HS-27A (cell line): ENCODE data around the gene USP40.
"Not testable (repeated sequence)": the region's sequence is repeated elsewhere in the genome, so short reads cannot be mapped to it uniquely, and the experiment has no call there.

Experiments
- DNase-seq: peaks from one replicate; pipeline ENCODE4 v3.0.0-alpha.2; 2012; ENCODE audit warnings: low read depth, missing footprints

Gene USP40

DNA sequence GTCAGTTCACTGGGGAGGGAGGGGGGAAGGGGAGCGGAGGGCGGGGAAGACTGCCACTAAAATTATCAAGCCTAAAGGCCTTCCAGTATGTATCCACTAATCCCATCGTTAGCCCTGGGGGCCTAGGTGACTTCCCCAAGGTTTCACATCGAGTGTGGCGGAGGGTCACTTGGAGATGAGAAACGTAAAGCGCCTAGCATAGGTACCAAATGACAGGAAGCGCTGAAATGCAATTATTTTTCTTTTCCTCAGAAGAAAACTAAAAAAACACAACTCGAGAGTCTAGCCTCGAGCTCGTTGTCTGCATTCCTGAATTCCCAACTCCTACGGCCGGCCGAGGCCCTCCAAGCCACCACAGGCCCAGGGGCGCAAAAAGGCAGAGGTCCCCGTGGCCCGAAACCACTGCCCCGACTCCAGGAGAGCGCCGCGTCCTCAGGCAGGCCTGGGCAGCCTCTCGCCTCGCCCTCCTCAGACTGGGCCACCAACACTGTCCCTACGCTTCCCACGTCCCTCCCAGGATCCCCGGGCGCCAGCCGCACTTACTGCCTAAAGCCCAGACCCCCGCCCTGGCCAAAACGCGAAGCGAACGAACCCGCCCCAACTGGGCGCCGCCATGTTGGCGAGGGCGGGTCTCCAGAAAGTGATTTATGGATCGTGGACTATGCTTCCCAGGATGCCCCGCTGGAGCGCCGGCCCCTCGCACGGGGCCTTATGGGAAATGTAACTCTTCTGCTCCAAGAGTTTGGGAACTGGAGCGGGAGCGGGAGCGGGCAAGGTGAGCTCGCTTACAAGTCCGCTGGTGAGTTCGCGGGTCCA is at the start of gene USP40:
Gene USP40, minus strand, starts transcription at position 642 of the 816 bp plus-strand sequence. CDS start 1,228 bp downstream, outside the sequence.
- no peak for DNase-seq

DNA sequence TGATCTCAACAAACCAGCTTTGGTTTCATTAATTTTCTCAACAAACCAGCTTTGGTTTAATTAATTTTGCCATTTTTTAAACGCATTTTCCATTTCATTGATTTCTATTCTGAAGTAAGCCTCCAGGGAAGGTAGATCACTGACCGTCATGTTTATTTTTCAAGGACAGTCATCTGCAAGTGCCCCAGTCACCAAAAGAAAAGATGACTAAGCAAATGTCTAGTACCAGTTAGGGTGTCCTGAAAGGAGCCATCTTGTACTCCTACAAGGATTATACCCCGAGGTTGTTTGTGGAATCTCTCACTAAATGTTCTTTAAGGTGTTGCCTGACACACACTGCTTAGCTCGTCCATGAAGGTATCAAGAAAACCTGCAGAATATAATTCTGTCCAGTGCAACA is 44.7 kb upstream of the USP40 start:
- DNase-seq: no peak

DNA sequence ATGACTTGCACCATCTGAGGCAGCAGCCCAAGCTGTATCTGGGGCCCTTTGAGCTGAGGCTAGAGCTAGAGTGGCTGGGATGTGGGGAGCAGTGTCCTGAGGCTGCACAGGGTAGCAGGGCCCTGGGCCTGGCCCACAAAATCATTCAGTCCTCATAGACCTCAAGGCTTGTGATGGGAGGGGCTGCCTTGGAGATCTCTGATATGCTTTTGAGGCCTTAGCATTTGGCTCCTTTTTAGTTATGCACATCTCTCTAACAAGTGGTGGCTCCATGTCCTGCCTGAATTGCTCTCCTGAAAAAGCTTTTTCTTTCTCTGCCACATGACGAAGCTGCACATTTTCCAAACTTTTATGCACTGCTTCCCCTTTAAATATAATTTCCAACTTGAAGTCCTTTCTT is 39.1 kb upstream of the USP40 start:
- no peak for DNase-seq

DNA sequence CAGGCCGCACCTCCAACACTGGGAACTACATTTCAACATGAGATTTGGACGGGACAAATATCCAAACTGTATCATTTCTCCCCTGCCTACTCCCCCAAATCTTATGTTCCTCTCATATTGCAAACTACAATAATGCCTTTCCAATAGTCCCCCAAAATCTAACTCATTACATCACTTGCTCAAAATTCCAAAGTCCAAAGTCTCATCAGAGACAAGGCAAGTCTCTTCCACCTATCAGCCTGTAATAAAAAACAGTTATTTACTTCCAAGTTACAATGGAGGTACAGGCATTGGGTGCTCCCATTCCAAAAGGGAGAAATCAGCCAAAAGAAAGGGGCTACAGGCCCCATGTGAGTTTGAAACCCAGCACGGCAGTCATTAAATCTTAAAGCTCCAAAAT is 38.2 kb upstream of the USP40 start:
- no peak for DNase-seq

GRCh38 chr2:233603520-233603919 is 36.9 kb upstream of the USP40 start:
- DNase-seq: no peak

- DNase-seq: no peak
Observed at GRCh38 chr2:233602076-233602475, 35.5 kb upstream of the USP40 start.

GRCh38 chr2:233600386-233600785 is 33.8 kb upstream of the USP40 start:
- DNase-seq: no peak

- DNase-seq: no peak
Observed at GRCh38 chr2:233598952-233599351, 32.4 kb upstream of the USP40 start.

GRCh38 chr2:233597522-233597921 is 30.9 kb upstream of the USP40 start:
- DNase-seq: no peak

DNA sequence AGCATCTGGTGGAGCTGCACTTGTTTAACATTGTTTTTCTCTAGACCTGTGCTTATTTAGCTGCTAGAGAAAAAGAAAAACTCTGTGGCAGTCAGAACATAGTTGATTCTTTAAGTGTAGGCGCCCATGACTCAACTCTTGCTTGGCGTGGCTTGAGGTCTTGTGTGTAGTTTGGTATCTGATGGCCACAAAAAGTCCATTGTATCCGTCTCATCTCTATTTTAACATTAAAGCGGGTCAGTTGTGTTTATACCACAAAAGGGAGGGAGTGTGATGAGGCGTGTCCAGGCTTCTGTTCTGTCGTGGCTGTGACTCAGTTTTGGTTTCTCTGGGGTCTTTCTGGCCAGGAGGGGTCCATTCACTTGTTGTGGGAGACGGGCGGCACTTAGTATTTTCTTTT is 26.6 kb upstream of the USP40 start:
- no peak for DNase-seq

- not testable (repeated sequence) for DNase-seq
Observed at GRCh38 chr2:233592706-233593105, 26.1 kb upstream of the USP40 start.

GRCh38 chr2:233588400-233588799 is 21.8 kb upstream of the USP40 start:
- no peak for DNase-seq

DNA sequence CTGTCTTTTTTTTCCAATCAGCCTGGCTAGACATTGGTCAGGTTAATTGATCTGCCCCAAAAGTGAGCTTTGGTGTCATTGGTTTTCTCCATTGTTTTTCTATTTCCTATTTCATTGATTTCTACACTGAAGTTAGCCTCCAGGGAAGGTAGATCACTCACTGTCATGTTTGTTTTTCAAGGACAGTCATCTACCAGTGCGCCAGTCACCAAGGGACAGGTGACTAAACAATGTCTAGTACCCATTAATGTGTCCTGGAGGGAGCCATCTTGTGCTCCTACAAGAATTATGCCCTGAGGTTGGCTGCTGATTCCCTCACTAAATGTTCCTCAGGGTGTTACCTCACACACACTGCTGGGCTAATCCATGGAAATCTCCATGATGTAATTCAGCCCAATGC is 17.6 kb upstream of the USP40 start:
- no peak for DNase-seq

DNA sequence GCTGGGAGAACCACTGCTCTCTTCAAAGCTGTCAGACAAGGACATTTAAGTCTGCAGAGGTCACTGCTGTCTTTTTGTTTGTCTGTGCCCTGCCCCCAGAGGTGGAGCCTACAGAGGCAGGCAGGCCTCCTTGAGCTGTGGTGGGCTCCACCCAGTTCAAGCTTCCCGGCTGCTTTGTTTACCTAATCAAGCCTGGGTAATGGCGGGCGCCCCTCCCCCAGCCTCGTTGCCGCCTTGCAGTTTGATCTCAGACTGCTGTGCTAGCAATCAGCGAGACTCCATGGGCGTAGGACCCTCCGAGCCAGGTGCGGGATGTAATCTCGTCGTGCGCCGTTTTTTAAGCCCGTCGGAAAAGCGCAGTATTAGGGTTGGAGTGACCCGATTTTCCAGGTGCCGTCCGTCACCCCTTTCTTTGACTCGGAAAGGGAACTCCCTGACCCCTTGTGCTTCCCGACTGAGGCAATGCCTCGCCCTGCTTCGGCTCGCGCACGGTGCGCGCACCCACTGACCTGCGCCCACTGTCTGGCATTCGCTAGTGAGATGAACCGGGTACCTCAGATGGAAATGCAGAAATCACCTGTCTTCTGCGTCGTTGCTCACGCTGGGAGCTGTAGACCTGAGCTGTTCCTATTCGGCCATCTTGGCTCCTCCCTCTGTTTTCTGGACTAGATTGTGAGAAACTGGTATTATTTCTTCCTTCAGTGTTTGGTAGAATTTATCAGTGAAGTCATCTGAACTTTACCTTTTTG is 16.8 kb upstream of the USP40 start:
- not testable (repeated sequence) for DNase-seq

DNA sequence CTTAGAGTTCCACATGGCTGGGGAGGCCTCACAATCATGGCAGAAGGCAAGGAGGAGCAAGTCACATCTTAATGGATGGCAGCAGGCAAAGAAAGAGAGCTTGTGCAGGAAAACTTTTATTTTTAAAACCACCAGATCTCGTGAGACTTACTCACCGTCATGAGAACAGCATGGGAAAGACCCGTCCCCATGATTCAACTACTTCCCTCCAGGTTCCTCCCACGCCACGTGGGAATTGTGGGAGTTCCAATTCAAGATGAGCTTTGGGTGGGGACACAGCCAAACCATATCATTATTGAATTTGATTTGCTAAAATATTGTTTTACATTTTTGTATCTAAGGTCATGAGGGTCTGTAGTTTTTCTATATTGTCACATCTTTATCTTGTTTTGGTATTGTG is 10.8 kb upstream of the USP40 start:
- not testable (repeated sequence) for DNase-seq

DNA sequence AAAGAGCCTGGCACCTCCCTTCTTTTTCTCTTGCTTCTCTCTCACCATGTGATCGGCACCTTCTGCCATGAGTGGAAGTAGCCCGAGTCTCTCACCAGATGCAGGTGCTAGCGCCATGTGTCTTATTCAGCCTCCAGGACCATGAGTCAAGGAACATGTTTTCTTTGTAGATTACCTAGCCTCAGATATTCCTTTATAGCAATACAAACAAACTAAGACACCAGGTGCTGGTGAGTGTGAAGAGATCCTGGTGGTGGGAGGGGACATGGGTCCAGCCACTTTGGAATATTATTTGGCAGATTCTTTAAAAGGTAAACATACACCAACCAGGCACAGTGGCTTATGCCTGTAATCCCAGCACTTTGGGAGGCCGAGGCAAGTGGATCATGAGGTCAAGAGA is 5.9 kb upstream of the USP40 start:
- no peak for DNase-seq

- no peak for DNase-seq
Observed at GRCh38 chr2:233571462-233571861, 4.9 kb upstream of the USP40 start.

DNA sequence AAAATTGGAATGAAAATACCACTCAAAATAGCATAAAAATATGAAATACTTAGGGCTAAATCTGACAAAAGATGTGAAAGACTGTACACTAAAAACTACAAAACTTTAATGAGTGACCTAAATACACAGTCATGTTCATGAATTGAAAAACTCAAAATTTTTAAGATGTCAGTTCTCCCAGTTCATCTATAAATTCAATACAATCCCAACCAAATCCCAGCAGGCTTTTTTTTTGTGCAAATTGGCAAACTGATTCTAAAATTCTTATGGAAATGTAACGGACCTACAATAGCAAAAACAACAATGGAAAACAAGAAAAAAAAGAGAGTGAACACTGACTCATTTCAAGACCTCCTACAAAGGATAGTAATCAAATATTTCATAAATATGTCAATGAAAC is 4.4 kb upstream of the USP40 start:
- DNase-seq: no peak

DNA sequence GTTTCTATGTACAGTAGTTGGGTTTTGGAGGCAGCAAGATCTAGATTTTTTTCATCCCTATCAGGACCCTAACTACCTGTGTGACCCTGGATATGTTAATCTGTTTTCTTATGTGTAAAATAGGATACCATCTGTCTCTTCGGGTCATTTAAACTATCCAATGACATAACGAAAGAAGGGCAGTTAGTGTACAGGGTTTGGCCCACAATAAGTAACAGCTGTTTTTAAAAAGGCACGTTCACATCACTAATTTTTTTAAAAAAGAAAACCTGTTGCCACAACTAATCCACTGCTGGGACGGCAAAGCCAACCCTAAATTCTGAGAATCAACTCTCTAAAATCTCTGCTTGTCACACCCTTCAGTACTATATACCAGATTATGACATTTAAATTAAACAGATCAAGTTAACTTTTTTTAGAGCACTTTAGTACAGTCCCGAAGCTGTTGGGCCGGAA is 869 bp downstream of the USP40 start:
- no peak for DNase-seq

- no peak for DNase-seq
Observed at GRCh38 chr2:233563663-233564430, 2.7 kb downstream of the USP40 start.

DNA sequence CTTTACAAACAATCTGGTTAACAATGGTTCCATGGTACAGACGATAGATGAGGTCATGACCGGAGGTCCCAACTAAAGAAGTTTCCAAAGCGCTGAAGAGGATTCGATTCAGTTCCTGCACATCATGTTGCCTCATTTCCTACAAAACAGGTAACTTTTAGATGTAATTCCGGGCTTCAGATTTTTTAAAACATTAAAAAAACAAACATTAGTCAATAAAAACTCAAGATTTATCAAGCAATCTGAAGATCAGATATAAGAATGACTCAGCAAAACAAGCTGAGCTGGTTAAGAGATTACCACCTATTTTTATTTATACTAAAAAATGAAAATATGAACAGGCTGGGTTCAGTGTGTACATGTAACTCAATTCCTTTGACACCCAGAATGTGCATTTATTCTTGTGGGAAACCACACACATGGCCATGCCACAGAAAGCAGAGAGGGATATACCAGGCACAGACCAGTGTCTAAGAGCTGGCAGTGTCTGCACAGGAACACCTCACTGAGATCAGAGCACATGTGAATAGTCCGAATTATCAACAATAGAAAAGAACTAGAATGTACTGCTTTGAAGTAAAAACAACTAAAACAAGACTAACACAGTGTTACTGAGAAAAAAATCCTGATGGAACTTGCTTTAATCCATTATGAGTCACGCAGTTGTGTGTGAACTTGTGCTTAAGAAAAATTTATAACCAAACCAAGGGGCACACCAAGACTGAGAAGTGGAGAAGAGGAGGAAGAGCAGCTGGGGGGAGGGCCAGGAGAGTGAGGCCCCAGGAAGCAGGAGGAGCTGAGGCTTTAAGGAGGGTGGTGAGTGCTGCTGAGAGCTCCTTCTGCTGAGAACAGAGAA is 9.5 kb downstream of the USP40 start:
- DNase-seq: no peak

DNA sequence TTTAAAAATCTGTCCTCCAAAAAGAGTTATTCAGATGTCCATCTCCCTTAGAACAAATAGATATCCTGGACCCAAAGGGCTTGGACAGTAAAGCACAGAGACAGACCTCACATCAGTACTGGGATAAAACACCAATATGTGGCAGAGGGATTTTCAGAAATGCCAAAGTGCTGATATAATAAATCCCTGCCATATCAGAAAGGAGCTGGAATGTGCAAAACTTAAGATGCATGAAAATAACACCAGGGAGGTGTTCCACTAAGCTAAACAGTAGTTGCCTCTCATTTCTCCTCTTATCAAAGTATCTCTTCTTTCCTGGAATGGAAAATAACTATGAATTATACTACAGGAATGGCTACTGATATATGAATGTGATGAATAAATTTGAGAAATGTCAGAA is 13.2 kb downstream of the USP40 start:
- no peak for DNase-seq
